ENCODE results near the gene TBX21. TPM values are rescaled to one million over a fixed set of nuclear protein-coding genes. Genes with fewer than 3 reads are reported as not detected.

Gene TBX21
- total and polyA plus RNA-seq, 2 experiments from 2014 or later = not detected

- no peaks in the 10 kb centered on the region for H4K20me1 ChIP-seq (replicated peaks; ENCODE audit: insufficient read depth)
- no peak overlapping the region for H3K27ac ChIP-seq (ENCODE audit: low read depth)
- H3K9me3 Mint-ChIP-seq = no peaks in the 10 kb centered on the region
- peak; percentile 98 for ATAC-seq
- H2AFZ ChIP-seq = peak overlapping the region; percentile 93
- H3K79me2 ChIP-seq (replicated peaks; ENCODE audit: insufficient read depth) = no peaks in the 10 kb centered on the region
- no peak overlapping the region for H3K4me3 Mint-ChIP-seq
- H3K36me3 ChIP-seq (ENCODE audit: insufficient read depth) = no peaks in the 10 kb centered on the region
- no peaks in the 10 kb centered on the region for H3F3A ChIP-seq (replicated peaks; ENCODE audit: low read depth)
- H3K27me3 Mint-ChIP-seq (ENCODE audit: insufficient read depth, low read depth, poor library complexity) = peaks cover 6% of the 10 kb centered on the region
- DNase-seq (ENCODE audit: low spot score) = peak; percentile 83
- H3K36me3 Mint-ChIP-seq (ENCODE audit: low read depth) = no peaks in the 10 kb centered on the region
- H3K4me1 ChIP-seq (ENCODE audit: insufficient read depth) = no peaks in the 10 kb centered on the region
- H3K4me1 Mint-ChIP-seq = no peaks in the 10 kb centered on the region
- H3K27me3 ChIP-seq (ENCODE audit: insufficient read depth) = peaks cover under 1% of the 10 kb centered on the region; the same call in 1 of the 2 replicates
- no peaks in the 10 kb centered on the region for H3K9me2 ChIP-seq (ENCODE audit: insufficient read depth)
- H3K4me2 ChIP-seq = no peak overlapping the region
- no peak overlapping the region for H3K4me3 ChIP-seq
- H3K27ac Mint-ChIP-seq = no peak overlapping the region
- TF ChIP-seq POLR2AphosphoS5 (IDR thresholded peaks at IDR 0.05; ENCODE audit: low read depth) = no peak
- TF ChIP-seq STAT1 (IDR thresholded peaks at IDR 0.05; ENCODE audit: unreplicated experiment) = no peak
- no peak for TF ChIP-seq EZH2 (IDR thresholded peaks at IDR 0.05; ENCODE audit: low read depth, unreplicated experiment)
- no peak for TF ChIP-seq ZNF331 (CRISPR knock-in tag; IDR thresholded peaks at IDR 0.05; ENCODE audit: low read depth)
- TF ChIP-seq, protein P1, sequence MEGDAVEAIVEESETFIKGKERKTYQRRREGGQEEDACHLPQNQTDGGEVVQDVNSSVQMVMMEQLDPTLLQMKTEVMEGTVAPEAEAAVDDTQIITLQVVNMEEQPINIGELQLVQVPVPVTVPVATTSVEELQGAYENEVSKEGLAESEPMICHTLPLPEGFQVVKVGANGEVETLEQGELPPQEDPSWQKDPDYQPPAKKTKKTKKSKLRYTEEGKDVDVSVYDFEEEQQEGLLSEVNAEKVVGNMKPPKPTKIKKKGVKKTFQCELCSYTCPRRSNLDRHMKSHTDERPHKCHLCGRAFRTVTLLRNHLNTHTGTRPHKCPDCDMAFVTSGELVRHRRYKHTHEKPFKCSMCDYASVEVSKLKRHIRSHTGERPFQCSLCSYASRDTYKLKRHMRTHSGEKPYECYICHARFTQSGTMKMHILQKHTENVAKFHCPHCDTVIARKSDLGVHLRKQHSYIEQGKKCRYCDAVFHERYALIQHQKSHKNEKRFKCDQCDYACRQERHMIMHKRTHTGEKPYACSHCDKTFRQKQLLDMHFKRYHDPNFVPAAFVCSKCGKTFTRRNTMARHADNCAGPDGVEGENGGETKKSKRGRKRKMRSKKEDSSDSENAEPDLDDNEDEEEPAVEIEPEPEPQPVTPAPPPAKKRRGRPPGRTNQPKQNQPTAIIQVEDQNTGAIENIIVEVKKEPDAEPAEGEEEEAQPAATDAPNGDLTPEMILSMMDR (conservative IDR thresholded peaks at IDR 0.05; ENCODE audit: low read depth in 2 of 2) = peak; percentile 69 to 92
- TF ChIP-seq ZNF114 (CRISPR knock-in tag; IDR thresholded peaks at IDR 0.05) = no peak
Measured at GRCh38 chr17:47742319-47743181, 9.5 kb downstream of the TBX21 start.

DNA sequence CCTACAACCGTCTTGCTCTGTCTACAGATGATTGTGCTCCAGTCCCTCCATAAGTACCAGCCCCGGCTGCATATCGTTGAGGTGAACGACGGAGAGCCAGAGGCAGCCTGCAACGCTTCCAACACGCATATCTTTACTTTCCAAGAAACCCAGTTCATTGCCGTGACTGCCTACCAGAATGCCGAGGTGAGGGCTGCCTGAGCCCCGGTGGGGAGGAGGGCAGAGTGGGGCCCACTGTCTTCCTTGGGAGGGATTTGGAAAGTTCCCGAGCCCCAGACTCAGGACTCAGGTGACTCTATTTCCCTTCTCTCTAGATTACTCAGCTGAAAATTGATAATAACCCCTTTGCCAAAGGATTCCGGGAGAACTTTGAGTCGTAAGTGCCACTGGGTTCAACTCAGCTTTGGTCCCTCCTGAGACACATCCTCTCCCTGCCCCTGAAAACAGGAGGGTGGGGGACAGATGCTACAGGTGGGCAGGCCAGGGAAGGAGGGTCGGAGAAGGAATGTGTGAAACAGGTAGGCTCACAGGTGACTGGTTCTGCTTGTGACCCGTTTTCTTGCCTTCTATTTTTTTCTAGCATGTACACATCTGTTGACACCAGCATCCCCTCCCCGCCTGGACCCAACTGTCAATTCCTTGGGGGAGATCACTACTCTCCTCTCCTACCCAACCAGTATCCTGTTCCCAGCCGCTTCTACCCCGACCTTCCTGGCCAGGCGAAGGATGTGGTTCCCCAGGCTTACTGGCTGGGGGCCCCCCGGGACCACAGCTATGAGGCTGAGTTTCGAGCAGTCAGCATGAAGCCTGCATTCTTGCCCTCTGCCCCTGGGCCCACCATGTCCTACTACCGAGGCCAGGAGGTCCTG is 11.4 kb downstream of the TBX21 start:
- no peaks in the 10 kb centered on the region for H3K4me1 Mint-ChIP-seq
- ATAC-seq (no peak), DNase-seq (ENCODE audit: low spot score) (no peak)
- Histone ChIP-seq H3K4me3 (no peak overlapping the region), H3F3A (replicated peaks; ENCODE audit: low read depth) (no peaks in the 10 kb centered on the region), H3K9me2 (ENCODE audit: insufficient read depth) (no peaks in the 10 kb centered on the region), H4K20me1 (replicated peaks; ENCODE audit: insufficient read depth) (no peaks in the 10 kb centered on the region), H3K27ac (ENCODE audit: low read depth) (no peak overlapping the region), H3K27me3 (ENCODE audit: insufficient read depth) (no peaks in the 10 kb centered on the region), H3K4me1 (ENCODE audit: insufficient read depth) (no peaks in the 10 kb centered on the region), H3K36me3 (ENCODE audit: insufficient read depth) (no peaks in the 10 kb centered on the region), H2AFZ (no peak overlapping the region), H3K79me2 (replicated peaks; ENCODE audit: insufficient read depth) (no peaks in the 10 kb centered on the region), H3K4me2 (no peak overlapping the region)
- H3K4me3 Mint-ChIP-seq = no peak overlapping the region
- no peak overlapping the region for H3K27ac Mint-ChIP-seq
- no peaks in the 10 kb centered on the region for H3K36me3 Mint-ChIP-seq (ENCODE audit: low read depth)
- peaks cover 6% of the 10 kb centered on the region for H3K27me3 Mint-ChIP-seq (ENCODE audit: insufficient read depth, low read depth, poor library complexity)
- H3K9me3 Mint-ChIP-seq = no peaks in the 10 kb centered on the region
- TF ChIP-seq EZH2phosphoT487 (IDR thresholded peaks at IDR 0.05; ENCODE audit: unreplicated experiment) (no peak), POLR2AphosphoS5 (IDR thresholded peaks at IDR 0.05; ENCODE audit: low read depth) (no peak), EZH2 (IDR thresholded peaks at IDR 0.05; ENCODE audit: low read depth, unreplicated experiment) (no peak), ETS1 (IDR thresholded peaks at IDR 0.05) (no peak), ZNF331 (CRISPR knock-in tag; IDR thresholded peaks at IDR 0.05; ENCODE audit: low read depth) (no peak), REST (IDR thresholded peaks at IDR 0.05; ENCODE audit: unreplicated experiment) (no peak), STAT1 (IDR thresholded peaks at IDR 0.05; ENCODE audit: unreplicated experiment) (no peak)
- TF ChIP-seq, protein P1 (conservative IDR thresholded peaks at IDR 0.05; ENCODE audit: low read depth in 2 of 2) = no peak
